Stimulated activated CD8-positive, alpha-beta memory T cell treated with anti-CD3 and anti-CD28 coated beads, Interleukin-15, amount 100 ng/mL, for 1 hour (primary cell): Measurements from ENCODE around the gene RBM44.

Experiments
- DNase-seq: peaks from one replicate; pipeline ENCODE4 v3.0.0-alpha.2; 2020; ENCODE audit warnings: low read depth

Gene RBM44

DNA sequence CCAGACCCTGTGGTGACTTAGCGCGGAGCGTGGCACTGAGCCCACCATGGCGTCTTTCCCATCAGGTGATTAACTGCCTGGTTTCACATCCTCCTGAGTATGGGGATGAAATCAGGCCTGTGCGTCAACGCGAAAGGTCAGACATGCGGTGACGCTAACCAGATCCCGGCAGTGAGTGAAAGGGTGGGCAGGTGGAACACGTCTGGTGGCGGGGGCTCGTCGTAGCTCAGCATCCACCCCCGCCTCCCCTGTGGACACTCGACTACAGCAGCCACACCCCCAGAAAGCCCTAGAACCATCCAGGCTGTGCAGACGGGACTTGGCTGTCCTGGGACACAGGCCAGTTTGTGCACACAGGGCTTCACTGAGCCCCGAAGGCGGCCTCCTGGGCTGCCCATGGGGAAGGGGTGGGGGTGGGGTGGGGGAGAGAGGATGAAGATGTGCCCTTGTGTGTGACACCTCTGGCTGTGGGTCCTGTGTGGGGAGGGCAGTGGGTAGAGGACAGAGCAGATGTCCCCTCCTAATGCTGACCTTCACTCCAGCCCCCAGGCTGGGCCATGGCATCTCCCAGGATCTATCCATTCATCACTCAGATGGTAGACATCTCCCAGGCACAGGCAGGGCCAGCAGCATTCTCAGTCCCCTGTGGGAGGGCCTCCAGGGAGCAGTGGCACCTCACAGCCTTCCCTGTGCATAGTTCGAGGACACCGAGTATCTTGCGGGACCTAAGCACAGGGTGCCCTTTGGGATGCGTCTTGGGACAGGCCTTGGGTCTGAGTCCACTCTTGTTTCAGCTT is 88.3 kb downstream of the RBM44 start:
- no peak for DNase-seq

DNA sequence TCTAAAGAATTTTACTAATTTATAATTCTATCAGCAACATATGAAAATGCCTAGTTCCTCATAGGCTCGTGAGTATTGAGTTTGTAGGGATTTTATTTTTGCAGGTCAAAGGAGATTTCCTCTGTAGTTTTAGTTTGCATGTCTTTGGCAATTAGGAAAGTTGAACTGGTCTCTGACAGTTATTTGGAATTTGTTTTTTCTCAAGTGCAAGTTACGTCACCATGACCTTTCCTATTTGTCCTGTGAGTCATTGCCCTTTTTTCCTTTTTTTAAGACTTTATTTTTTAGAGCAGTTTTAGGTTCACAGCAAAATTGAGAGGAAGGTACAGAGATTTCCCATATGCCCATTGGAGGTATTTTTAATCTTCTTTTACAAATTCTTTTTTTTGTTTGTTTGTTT is 89.8 kb downstream of the RBM44 start:
- no peak for DNase-seq

DNA sequence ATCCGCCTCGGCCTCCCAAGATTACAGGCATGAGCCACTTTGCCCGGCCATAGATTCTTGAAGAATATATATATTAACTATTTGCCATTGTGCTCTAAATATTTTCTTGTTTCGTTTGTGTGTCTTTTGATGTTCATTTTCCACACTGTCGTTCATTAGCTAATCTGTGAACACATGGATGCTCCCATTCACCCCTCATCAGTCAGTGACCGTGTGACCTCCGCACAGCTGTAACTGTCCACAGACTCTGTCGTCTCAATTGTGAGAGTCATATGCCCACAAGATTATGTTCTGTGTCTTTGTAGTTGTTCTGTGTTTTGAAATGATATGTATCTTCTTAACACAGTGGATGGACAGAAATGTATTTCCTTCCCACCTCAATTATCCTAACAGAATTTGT is 90.4 kb downstream of the RBM44 start:
- DNase-seq, result no peak

DNA sequence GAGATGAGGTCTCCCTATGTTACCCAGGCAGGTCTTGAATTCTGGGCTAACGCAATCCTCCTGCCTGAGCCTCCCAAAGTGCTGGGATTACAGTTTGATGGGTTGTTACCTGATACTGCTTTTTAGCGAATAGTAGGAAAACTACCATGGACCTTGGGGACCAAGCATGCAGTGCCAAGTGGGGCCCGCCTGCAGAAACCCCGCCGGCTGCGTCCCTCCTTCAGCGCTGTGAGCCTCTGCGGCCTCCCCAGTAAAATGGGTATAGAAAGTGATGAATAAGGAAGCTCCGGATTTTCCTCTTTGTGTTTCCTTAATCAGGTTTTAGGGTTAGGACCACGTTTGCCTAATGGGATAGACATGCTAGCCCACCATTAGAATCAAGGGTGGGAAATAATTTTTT is 91.2 kb downstream of the RBM44 start:
- DNase-seq, result no peak
